ENCODE data around the gene RRAGD.

The RRAGD gene, protein sequence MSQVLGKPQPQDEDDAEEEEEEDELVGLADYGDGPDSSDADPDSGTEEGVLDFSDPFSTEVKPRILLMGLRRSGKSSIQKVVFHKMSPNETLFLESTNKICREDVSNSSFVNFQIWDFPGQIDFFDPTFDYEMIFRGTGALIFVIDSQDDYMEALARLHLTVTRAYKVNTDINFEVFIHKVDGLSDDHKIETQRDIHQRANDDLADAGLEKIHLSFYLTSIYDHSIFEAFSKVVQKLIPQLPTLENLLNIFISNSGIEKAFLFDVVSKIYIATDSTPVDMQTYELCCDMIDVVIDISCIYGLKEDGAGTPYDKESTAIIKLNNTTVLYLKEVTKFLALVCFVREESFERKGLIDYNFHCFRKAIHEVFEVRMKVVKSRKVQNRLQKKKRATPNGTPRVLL

DNA sequence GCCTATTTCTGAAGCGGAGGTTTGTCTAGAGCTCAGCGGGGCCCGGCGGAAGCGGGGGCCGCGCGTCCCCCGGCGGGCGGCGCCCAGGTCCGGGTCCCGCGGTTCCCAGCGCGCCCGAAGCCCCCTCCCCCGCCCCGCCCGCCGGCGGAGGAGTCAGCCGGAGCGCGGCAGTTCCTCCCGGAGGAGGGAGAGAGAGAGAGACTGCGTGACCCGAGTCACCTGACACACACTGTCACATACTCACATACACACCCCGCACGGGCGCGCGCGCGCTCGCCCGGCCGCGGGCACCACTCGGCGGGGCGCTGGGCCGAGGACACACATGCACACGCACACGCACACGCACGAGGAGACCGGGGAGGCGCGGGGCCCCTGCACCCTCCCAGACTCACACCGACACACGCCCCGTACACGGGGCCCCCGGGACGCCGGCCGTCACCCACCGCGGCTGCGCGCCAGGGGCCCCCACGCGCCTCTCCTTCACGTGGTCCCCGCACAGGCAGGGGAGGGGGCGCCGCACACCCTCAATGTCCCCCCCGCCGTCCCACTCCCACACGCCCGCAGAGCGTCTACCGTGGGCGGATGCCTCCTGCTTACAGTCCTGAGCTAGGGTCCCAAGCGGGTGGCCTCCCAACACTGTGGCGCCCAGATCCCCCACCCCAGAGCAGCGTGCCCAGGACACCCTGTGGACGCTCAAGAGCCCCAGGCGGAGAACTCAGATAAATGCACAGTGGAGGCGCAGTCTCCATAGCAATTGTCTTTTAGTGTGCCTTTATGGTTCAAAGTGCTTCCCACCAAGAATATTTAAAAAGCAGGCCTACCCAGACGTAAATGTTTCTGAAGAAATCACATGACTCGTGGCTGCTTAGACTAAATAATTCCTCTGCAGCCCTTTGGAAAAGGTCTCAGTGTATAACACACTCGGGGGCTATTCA lies at the start of gene RRAGD:
Gene RRAGD (minus strand): TSS at position 203 of the 935 bp plus-strand sequence. CDS start 280 bp downstream, outside the sequence.
- DNase-seq (ENCODE audit: low spot score): peak; percentile 84

GRCh38 chr6:89460713-89461112 lies 48.6 kb upstream of the RRAGD start:
- DNase-seq (ENCODE audit: low spot score): no peak

GRCh38 chr6:89459501-89459900 lies 47.4 kb upstream of the RRAGD start:
- DNase-seq (ENCODE audit: low spot score): no peak

DNA sequence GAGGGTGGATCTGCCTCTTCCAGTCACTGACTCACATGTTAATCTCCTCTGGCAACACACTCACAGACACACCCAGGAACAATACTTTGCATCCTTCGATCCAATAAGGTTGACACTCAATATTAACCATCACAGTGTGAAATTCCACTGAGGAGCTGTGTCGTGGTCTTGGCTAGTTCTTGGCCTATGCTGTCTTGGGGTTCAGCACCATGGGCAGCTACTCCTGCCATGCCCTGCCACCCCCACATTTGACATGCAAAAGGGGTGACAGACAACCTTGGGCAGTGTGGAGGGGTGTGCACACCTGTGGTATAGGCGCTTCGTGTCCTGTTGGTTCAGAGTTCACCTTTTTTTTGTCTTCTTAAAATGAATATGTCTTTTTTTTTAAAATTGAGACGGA lies 46.6 kb upstream of the RRAGD start:
- no peak for DNase-seq (ENCODE audit: low spot score)

DNA sequence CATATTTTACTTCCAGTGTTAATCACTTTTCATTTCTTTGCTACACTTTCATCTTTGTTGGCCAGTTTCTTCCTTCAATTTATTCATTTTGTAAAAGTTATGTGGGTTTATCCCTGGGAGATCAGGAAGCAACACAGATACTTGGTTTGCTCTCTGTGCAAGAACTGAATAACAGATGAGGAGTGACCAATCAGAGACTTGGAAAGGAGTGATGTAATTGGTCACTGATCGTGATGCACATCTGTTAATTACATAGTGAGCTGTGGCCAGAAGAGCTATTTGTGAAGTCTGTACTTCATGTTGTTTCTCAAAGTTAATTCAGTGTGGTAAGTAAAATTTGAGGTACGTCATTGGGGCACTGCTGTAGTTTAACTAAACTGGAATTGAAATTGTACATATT lies 42.2 kb upstream of the RRAGD start:
- DNase-seq (ENCODE audit: low spot score): no peak

- DNase-seq (ENCODE audit: low spot score): no peak
Observed at GRCh38 chr6:89452281-89452680, 40.2 kb upstream of the RRAGD start.

DNA sequence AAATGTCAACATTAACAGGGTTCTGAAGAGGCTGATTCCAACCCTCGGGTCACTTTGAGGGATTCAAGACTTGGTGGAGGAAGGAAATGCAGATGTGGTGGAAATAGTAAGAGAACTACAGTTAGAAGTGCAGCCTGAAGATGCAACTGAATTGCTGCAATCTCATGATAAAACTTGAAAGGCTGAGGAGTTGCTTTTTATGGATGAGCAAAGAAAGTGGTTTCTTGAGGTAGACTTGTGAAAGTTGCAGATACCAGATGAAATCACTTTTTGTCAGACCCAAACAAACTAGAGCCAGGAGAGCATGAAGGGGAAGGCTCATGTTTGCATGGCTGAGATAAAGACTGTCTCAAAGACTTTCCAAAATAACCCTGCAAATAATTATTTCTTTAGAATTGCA lies 37.1 kb upstream of the RRAGD start:
- no peak for DNase-seq (ENCODE audit: low spot score)

DNA sequence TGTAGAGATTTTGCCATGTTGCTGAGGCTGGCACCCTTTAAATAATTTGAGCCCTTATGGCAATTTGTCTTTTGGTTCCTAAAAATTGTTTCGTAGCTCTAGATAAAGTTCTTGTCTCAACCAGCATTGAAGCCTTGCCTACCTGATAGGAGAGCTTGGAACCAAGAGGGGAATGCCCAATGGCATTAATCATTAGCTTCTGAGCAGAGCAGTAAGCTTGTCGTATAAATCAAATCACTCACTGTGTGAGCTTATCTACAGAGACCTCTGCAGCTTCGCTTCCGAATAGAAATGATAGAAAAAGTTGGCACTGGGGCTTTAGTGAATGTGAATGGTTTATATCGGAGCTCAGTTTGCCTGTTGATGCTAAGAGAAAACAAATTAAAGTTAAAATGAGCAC lies 31.6 kb upstream of the RRAGD start:
- DNase-seq (ENCODE audit: low spot score): no peak

- no peak for DNase-seq (ENCODE audit: low spot score)
Observed at GRCh38 chr6:89440200-89440599, 28.1 kb upstream of the RRAGD start.

GRCh38 chr6:89439014-89439413 lies 26.9 kb upstream of the RRAGD start:
- no peak for DNase-seq (ENCODE audit: low spot score)

DNA sequence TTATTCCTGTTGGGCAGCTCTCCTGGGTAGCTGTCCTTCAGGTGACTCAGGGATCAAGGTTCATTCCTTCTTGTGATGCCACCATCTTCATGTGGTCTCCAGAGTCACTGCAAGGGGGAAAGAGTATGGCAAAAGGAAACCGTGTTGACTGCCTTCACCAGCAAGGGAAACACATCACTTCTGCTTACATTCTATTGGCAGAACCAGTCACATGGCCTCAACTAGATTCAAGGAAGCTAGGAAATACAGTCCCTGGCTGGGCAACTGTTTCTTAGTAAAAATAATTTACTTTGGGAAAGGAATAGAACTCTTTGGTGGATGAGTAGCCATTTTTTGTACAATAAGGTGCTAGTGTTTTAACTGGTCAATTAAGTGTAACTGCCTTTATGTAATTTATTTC lies 26.2 kb upstream of the RRAGD start:
- no peak for DNase-seq (ENCODE audit: low spot score)

DNA sequence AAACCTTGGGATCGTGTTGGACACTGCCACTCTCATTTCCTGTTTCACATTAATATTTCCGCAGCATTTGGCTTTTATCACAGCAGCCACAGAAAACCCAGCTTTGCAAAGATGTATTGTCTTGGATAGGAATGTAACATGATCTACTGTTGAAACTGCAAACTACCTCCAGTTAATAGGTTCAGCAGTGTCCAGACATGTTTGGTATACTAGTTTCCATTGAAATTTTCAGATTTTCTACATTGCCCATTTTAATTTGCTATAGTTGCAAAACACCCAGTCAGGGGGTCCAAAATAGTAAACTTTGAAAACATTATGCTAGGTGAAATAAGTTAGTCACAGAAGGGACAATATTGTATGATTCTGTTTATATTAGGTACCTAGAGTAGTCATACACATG lies 24.2 kb upstream of the RRAGD start:
- no peak for DNase-seq (ENCODE audit: low spot score)

GRCh38 chr6:89434954-89435353 lies 22.9 kb upstream of the RRAGD start:
- DNase-seq (ENCODE audit: low spot score): peak; percentile 81

DNA sequence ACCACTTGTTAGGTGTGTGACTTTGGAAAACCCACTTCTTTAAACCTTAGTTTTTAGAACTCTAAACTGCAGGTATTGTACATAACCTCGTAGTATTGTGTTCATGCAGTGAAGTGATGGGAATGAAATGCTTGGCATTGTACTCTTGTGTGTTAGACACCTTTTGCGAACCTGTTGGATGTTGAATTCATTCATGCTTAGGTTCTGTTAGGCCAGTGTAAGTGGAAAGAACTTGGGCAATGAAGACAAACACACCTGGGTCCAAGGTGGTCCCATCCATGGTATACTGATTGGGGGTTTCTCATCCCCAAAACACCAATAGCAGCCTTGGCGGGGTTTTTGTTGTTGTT lies 22.1 kb upstream of the RRAGD start:
- DNase-seq (ENCODE audit: low spot score): no peak

DNA sequence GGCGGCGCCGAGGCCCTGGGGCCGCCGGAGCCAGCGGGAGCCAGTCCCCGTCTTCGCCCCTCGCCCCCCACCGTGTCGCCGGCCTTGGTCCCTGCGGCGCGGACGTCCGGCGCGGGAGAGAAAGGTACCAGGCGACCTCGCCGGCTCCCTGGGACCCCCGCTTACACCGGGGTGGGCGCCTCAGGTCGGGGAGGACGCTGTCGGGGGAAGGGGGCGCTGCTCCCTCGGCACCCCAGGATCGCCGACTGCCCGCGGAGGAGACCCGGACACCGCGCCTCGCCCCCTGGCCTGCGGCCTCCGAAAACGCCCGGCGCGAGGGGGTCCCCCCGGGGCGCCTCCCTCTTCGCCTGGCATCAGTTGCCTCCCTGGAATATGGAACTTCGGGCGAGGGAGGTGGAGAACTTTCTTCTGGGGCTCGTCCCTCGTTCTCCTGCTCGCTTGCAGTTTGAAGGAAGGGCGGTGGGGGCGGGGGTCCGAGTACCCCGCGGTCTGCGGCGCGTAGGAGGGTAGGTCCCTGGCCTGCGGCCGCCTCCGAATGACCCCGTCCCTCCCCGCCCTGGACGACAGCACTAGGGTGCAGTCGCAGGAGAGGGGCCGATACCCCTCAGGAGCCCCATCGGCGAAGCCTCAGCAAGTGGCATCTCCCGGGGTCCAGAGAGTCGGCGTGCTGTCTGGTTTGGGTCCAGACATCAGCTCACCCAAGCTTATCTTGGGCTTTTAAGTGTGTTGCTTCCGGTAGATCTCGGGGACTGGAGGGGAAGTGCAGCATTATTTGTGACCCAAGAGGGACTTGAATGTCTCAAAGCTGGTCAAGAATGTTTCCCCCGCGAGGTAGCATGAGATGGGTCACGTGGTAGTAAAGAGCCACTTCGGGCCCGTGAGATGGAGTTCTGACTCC lies 21.4 kb upstream of the RRAGD start:
- peak; percentile 76 for DNase-seq (ENCODE audit: low spot score)

DNA sequence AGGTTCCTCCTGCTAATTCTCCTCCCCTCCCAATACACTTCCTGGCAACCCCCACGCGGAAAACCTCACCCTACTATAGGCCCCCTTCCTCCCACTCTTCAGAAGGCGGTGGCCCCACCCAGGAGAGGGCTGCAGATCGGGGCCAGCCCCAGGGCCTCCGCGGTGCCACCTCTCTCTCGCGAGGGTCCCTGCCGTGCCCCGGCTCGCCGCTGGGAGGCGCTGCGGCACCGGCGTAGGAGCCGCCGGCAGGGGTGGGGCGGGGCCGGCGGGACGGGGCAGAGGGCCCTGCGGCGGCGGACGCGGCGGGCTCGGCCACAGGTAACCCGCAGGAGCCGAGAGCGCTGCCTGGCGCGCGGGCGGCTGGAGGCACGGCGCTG lies 20.8 kb upstream of the RRAGD start, which contains the start of gene ANKRD6:
Gene ANKRD6 (plus strand): TSS at position 278 of the 377 bp plus-strand sequence. CDS start 133,825 bp downstream, outside the sequence.
- DNase-seq (ENCODE audit: low spot score): peak; percentile 53

- DNase-seq (ENCODE audit: low spot score): peak; percentile 11
Observed at GRCh38 chr6:89430201-89430962, 18.3 kb upstream of the RRAGD start.

DNA sequence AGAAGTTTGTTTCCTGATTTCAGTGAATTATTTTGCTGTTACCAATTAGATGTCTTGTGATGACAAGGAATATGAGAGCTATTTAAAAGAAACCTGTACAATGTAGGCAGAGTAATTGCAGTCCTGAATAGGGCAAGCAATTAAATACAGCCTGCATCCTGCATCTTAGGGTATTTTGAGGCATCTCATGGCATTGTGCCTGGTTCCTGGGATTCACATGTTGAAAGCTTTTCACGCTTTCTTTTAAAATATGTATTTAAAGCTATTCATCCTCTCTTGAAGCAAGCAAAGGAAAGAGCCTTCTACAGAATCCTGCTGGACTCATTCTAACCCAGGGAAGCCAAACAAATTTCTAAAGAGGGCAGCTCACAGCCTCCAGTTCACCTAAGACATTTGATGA lies 4.7 kb upstream of the RRAGD start:
- no peak for DNase-seq (ENCODE audit: low spot score)

DNA sequence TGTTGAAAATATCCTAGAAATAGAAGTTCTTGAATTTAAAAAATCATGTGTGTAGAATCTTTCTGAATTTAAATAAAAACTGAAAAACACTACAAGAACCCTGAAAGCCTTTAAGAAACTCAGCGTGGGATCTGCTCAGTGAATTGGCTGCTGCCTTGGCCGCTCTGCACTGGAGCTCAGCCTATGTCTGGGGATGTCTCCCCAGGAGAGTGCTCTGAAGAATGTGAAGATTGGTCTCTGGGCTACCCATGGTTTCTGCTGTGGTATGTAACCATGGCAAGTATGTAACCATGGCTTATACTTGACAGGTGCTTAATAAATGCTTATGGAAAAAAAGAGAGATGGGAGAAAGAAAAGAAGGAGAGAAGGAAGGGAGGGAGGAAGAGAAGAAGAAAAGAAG lies 3.1 kb upstream of the RRAGD start:
- DNase-seq (ENCODE audit: low spot score): peak; percentile 12

DNA sequence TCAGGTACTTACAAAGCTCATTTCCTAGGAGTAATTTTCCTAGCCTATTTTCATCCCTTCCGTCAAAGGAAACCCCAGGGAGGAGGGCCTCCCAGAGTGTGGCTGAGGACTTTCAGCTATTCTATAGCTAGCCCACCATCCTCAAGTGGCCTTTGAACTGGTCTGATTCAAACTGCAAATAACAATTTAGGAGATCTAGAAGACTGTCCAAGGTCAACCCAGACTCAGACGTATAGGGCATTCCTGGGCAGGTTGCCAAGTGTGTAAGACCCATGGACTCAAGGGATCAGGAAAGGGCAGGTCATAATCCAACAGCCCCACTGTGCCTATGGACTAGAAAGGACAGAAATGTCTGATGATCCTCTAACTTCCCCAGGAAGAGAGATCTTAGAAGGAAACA lies 2.1 kb upstream of the RRAGD start:
- peak; percentile 3 for DNase-seq (ENCODE audit: low spot score)

- DNase-seq (ENCODE audit: low spot score): peak; percentile 62
Observed at GRCh38 chr6:89413006-89413400, 930 bp upstream of the RRAGD start.
